HG02763 (cell line): ENCODE measurements around the gene GAGE10.
A peak's percentile ranks its signal among the peaks of the same experiment; 100 is the strongest.

Experiments
- ATAC-seq: cut with Tn5 transposase; IDR thresholded peaks from one replicate; pipeline ENCODE4 v1.9.1; 2021; ENCODE audit warnings: mild to moderate bottlenecking, moderate library complexity; ENCODE audit not compliant: unreplicated experiment

Gene GAGE10, protein sequence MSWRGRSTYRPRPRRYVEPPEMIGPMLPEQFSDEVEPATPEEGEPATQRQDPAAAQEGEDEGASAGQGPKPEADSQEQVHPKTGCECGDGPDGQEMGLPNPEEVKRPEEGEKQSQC

DNA sequence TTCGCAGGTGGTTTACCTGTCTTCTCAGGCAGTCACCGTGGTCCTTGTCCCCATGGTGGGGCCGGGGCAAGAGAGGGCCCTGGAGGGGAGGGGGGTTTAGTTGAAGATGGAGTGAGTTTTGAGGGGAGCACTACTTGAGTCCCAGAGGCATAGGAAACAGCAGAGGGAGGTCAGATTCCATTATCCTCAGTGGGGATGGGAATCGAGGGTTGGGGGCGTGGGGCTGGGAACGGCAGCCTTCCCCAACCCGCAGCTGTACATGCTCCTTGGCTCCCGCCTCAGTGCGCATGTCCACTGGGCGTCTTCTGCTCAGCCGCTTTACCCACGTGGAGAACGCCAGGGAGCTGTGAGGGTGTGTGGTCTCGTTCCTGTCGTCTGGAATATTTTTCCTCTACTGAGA is at the start of gene GAGE10:
Gene GAGE10, plus strand, starts transcription at position 301 of the 400 bp plus-strand sequence. CDS start 1,214 bp downstream, outside the sequence.
- ATAC-seq, result no peak

DNA sequence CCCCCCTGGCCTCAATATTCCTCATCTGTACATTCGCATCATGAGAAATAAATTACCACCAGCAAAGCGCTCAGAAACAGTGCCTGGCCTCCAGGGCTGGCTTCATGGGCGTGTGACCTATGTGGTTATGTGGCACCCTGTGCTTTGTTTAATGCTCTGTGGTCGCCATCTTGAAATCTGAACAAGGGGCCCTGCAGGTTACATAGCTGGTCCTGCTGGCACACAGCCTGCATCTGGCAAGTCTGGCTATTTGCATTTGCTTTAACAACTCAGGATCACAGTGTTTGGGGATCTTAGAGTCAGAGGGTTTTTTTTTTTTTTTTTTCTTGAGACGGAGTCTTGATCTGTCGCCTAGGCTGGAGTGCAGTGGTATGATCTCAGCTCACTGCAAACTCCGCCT is 48.8 kb upstream of the GAGE10 start:
- ATAC-seq, result no peak

DNA sequence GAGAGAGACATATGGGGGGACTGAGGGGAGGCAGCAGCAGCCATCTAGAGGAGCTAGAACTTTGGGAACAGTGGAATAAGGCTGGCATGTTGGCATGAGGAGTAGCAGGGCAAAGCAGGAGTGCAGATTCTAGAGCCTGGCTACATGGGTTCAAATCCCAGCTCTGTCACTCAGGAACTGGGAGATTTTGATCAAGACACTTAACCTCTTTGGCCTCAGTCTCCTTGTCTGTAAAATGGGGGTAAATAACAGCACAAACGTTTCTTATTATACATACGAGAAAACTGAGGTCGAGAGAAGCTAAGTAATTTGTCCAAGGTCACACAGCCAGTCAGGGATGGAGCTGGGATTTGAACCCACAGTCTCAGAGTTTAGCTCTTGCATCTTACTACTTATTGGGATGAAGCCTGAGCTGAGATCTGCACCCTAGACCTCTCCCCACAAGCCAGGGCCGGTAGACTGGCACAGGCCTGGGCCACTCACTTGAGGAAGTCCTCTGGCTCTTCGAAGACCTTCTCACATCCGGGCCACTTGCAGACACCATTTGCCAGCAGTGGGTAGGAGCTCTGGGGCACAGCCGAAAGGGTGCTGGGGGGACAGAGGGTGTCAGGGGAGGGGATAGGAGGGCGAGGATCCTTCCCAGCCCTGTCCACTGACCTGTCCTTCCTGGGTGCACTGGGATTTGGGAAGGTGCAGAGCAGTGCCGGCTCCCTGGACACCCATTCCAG is 47.0 kb upstream of the GAGE10 start:
- ATAC-seq, result no peak

DNA sequence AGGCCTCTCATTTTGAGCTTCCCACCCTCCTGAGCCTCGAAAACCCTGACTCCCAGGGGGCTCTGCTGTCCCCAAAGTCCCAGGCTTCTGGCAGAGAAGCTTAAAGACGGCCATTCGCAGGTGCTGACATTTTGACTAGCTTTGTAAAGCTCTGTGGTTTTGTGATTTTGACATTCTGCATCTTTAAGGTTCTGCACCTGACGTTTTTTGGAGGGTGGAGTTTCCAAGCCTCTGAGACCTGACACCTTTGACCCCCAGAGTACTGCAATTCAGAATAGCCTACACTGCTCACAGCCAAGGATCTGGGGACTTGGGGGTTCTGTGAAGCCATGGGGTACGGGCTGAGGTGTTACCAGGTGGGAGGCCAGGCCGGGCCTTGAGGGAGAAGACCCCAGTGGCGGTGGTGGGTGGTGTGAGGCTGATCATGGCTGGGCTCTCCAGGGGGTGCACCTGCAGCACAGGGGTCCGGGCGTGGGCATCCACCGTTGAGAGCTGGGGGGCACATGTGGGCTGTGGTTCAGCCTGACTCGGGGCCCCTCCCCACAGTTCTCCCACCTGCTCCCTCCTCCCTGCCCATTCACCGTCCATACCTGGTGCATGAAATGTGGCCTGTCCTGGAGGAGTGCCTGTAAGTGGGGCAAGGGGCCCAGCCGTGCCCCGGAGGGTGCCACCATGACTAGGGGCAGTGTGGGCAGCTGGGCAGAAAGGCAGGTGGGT is 46.2 kb upstream of the GAGE10 start:
- no peak for ATAC-seq

DNA sequence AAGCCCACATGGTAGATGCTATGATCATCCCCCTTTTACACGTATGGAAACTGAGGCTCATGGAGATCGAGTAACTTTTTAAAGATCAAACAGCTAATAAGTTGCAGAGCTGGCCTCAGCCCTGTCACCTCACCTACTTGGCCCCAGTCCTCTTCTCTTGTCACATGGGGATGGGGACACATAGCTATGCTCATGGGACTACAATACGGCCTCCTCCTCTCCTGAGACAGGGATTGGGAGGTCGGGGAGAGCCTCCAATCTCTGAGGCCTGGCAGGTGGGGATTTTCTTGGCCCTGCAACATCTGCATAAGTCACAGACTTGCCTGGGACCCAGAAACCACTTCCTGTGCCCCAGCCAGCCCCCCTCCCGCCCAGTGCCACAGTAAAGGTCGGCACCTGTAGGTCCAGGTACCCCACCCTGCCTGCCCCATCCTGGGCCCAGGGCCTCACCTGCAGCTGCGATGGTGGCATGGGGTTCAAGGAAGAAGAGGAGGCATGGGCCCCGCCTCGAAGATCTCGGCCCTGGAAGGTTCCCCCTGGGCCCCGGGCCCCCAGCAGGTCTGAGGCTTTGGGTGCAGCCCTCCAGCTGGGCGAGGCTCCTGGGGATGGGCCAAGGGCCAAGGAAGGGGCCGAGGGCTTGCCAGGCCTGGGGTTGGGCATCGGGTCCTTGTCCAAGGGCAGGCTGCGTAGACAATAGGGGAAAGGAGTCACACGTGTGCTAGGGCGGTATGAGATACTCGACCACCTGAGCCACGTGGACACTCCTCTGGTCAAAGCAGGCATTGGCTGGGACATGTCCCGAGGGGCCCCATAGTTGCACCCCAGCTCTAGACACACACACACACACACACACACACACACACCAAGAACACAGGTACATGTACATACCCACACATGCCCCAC is 45.3 kb upstream of the GAGE10 start:
- no peak for ATAC-seq

DNA sequence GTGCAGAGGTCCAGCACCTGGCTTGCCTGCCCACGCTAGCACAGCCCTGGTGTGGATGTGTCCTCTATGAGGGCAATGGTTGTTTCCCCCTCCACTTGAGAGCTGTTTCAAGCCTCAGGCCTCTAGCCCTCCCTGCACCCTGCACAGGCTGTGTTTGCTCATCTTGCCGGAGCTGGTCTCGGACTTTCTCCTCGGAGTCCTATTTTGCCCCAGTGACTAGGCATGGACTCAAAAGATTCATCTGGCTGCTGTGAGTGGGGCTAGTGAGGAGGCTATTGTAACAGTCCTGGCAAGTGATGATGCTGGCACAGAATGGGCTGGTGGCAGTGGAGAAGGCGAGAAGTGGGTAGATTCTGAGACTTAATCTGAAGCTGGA is 44.7 kb upstream of the GAGE10 start:
- ATAC-seq, result no peak

DNA sequence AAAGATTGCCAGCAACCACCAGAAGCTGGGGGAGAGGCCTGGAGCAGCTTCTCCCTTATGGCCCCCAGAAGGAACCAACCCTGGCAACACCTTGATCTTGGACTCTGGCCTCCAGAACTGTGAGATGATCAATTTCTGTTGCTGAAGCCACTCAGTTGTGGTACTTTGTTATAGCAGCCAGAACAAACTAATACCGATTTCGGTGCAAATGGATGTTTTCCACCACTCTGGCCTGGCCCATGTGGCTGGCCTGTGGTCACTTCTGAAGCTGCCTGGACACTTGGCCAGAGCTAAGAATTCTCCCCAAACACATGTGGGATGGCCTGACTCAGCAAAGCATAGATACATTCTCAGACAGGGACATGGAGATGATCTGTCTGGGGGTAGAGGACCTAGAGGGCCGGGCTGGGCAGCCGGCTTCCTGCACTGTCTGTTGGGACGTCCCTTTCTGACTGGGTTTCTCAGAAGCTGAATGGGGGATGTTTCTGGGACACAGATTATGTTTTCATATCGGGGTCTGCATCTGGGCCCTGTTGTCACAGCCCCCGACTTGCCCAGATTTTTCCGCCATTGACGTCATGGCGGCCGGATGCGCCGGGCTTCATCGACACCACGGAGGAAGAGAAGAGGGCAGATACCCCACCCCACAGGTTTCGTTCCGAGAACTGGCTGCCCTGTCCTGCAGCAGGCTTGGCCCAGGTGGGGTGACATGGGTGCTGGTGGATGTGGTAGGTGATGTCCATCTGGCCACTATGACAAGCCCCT is 43.0 kb upstream of the GAGE10 start:
- no peak for ATAC-seq

DNA sequence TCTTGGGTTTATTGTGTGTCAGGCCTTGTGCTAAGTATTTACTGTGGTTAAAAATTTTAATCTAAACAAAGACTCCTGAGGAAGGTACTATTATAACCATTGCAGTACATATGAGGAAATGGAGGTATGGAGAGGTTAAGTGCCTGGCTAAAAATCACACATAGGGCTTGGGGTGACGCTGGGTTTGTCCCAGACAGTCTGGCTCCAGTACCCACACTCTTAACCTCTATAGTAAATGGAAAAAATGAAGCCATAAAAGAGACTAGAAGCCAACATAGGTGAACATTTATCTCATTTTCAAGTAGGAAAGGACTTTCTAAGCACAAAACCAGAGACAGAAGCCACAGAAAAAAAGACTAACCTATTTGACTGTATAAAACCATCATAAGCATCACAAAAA is 40.8 kb upstream of the GAGE10 start:
- no peak for ATAC-seq

DNA sequence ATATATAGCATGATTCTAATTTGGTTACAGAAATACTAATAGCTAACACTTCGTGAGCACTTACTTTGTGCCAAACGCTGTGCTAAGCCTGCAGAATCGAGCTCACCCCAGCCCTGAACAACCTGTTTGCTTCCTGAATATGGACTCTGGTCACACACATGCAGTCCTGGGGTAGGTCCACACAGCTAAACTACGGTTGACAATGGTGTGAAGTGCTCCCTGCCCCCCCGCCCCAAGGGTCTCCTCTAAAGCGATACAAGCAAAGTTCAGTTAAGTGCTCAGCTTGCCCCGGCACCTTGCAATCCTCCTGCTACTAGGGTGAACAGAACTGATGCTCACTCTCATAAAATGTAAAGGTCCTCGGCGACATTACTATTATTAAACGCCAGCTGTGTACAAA is 39.8 kb upstream of the GAGE10 start:
- no peak for ATAC-seq

DNA sequence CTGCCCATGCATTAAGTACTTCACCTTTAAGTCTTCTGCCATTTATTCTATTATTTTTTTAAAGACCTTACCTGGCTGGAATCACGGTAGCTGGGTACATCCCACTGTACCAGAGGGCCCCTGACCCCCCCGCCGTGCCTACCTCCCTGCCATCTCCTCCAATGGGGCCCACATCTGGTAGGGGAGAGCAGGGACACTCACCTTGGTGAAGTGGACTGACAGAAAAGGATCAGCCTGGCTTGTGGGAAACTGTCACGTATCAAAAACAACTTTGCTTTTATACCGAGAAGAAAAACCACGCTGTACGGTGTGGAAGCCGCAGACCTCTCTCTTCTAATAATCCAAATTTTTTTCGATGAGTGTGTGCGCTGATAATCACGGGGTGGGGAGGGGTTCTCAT is 39.0 kb upstream of the GAGE10 start, which contains the start of gene FOXP3:
Gene FOXP3, minus strand, starts transcription at position 251 of the 400 bp plus-strand sequence. CDS start 6,205 bp downstream, outside the sequence.
- ATAC-seq, result no peak

DNA sequence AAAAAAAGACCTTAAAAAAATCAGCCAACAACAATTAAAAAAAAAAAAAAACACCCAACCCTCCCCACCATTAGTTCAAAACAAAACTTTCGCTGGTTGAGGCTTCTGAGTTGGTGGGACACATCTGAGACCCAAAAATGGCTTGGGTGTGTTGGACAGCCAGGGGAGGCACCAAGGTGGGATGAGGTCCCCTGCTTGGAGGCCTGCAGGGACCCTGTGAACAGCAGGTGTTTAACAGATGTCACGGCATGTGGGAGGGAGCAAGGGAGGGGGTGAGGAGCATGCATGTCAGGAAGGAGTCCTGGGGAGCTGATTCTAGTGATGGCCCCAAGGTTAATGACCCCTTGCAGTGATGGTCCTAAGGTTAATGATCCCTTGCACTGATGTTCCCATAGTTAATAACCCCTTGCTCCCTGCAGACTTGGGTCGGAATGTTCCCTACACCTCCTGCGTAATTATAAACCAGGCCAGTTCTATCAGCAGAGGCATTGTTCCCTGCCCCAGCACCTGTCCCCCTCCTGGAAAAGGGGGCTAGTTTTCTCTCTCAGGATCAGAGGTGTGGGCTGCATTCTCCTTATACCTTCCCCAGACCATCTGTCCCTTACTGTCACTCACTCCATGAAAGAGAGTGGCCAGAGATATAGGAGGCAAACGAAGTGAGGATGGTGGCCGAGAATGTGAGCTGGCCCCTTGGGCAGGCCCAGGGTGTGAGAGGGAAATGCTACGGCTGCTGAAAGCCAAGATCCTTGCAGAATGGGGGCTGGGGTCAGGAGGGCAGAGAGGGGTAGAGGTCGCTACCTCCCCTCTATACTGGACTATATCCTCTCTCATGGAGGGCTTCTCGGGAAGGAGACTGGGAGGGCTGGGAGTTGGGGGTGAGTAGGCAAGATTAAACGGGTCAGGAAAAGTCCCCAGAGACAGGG is 36.7 kb upstream of the GAGE10 start:
- ATAC-seq, result no peak

DNA sequence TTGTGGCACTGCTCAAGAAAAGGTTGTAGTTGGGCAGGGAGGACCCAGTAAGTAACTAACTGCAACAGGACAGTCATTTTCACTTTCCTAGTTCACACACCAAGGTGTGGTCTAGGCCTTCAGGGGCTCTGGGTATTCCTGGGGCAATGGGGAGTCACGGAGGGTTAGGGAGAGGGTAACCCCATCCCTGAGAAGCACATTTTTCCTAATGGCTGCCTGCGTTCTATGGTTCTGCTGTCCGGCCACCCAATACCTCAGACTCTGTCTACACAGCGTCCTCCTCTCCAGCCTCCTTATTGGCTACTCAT is 34.8 kb upstream of the GAGE10 start:
- no peak for ATAC-seq

DNA sequence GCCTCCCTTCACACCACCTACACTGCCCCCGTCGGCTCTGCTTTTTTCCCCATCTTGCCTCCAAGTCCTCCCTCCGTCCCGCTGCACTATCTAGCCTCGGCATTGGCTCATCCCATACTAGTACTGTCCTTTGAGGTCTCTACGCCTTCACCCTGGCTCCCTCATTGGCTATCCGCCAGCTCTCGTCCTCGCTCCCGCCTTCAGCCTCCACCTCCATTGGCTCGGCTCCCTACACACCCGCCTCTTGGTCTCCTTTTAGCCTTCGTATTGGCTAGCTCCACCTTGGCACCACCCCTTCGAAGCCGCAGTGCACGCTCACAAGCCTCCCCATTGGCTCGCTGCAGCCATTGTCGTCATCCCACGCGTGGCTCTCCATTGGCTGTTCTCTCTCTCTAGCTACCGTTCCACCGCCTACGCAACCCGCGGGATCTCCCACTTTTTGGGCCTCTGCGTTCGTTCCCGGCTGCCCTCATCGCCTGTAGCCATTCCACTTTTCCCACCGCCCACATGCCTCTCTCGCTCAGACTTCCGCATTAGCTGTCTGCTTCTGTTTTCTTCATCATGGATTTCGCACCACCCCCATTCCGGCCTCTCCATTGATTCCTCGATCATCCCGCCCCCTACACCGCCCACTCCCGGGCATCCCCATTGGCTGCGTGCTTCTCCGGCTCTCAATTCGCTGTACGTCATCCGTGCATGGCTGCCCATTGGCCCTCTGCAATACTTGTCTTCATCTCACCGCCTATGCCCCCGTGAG is 34.3 kb upstream of the GAGE10 start:
- ATAC-seq, result peak; percentile 82

DNA sequence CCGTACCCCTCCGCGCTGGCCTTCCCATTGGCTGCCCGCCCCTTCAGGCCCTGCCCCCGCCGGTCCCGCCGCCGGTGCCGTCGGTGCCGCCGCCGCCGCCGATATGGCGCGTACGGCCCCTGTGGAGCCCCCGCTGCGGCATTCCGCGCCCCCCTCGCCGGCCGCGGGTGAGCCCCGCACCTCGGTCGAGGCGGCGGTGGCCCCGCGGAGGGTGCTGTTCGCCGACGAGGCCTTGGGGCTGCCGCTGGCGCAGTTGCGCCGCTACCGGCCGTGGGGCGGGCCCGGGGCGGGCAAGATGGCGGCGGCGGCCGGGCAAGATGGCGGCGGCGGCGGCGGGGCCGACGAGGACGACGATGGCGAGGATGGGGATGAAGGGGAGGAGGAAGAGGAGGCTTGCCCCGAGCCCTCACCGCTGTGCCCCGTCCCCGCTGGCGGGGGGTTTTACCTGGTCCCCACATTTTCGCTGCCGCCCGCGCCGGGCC is 33.6 kb upstream of the GAGE10 start, which contains the start of gene PPP1R3F:
Gene PPP1R3F, plus strand, starts transcription at position 27 of the 482 bp plus-strand sequence. Its CDS starts 77 bp downstream, at position 104.
- ATAC-seq, result peak; percentile 22

DNA sequence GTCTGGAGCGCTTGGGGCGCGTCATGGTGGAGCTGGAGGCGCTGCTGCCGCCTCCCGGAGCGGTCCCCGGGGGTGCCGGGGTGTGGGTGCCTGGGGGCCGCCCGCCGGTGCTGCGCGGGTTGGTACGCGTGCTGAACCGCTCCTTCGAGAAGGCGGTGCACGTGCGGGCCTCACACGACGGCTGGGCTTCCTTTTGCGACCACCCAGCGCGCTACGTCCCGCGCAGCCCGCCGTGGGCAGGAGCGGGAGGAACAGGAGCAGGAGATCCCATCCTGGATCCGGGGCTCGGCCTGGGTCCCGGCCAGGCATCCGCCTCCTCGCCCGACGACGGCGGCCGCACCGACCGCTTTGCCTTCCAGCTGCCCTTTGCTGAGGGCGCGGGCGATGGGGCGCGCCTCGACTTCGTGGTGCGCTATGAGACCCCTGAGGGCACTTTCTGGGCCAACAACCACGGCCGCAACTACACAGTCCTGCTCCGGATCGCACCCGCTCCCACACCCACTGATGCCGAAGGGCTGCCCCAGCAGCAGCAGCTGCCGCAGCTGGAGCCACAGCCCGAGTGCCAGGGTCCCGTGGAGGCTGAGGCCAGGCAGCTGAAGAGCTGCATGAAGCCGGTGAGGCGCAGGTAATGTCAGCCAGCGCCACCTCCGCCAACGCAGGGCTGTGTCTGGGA is 33.1 kb upstream of the GAGE10 start:
- ATAC-seq, result no peak

DNA sequence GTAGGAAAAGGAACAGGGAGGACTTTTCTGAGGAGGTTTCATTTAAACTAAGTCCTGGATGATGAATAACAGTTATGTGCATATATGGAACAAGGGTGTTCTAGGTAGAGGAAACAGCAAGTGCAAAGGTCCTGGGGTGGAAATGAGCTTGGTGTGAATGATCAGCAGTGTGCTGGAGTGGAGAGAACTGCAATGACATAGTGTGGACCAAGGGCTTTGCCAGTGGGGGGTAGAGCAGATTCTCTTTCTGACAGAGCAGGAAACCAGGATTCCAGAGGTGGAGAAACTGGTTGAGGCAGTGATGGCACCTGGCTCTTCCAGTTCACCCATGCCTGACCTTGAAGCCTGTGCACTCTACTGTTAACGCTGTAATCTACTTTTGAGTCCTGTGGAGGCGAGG is 32.1 kb upstream of the GAGE10 start:
- no peak for ATAC-seq

DNA sequence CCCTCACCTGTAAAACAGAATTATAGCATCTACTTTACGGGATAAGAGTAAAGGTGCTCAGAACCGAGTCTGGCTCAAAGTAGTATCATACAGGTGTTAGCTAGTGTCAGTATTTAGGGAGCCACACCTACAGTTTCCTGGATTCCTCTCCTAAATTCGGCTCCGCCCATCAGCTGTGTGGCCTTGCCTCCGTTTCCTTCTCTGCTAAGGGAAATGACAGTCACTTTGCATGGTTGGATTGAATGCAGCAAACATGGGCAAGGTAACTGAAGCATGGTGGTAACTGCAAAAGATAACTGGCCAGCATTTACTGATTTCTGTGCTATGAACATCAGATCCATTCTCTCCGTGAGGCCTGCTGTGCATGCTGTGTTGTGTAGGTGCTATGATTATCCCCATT is 31.0 kb upstream of the GAGE10 start:
- ATAC-seq, result no peak

DNA sequence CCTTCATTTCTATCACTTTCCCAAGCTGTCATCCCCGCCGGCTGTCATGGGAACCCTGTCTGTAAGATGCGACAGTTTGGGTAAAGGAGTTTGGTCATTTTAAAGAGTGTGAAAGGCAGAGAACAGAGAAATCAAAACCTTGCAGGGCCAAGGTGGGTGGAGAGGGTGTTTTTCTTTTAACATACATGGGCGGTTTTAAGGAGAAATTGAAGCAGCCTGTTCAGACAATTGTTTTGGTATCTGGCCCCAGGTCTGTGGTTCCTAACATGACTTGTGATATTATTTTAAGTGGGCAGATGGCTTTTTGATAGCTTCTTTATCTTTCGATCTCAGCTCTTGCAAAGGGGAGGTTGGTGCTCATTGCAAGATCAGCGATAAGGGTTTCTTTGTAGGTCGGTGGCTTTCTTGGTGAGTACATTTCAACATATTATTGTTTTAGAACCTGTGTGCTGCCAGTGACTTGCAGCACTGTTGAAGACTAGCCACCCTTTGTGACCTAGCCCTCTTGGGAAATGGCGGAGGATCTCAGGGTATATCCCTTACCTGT is 30.2 kb upstream of the GAGE10 start:
- no peak for ATAC-seq
